ENCODE measurements around the gene COTL1.
A peak's percentile ranks its signal among the peaks of the same experiment; 100 is the strongest.

The COTL1 gene

DNA sequence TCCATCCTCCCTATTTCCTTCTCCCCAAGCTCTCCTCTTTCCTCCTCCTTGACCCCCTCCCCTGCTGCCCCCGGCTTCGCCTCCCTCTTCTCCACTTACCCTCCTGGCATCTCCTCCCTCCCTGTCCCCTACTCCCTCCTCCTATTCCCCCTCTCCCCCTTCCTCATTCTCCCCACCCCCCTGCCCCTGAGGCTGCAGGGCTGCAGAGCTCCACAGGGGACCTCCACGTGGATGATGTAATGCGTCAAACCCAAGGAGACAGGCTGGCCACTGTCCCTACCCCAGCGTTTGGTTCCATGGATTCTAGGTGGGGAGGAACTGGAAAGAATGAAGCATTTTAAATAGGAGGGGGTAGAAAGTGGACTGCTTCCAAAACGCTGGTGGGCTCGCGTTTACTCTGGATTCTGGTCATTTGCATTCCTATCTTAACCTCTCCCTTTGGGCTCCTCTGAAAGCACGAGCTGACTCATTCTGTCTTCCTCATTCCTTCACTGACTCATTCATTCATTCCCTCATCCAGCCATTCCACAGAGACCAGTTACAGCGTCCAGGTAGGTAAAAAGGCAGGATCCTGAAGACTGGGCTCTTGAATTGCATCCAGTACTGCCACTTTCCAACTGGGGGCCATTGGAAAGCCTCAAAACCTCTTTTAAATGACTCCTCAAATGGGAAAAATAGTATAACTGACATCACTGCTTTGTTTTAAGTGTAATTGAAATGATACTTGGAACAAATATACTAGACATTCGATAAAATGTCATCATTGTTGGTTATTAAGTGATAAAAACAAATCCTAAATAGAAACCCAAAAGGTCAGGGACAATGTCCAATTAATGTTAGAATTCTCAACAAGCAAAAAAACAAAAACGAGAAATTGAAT lies 943 bp upstream of the COTL1 start:
- DNase-seq, result peak; percentile 100
- in situ Hi-C loops (cut with HindIII; ENCODE audit: low pct_ligation_motif_present, low pct_unique_long_range_greater_than_20kb, low sequenced_read_pairs), result no loop called here

DNA sequence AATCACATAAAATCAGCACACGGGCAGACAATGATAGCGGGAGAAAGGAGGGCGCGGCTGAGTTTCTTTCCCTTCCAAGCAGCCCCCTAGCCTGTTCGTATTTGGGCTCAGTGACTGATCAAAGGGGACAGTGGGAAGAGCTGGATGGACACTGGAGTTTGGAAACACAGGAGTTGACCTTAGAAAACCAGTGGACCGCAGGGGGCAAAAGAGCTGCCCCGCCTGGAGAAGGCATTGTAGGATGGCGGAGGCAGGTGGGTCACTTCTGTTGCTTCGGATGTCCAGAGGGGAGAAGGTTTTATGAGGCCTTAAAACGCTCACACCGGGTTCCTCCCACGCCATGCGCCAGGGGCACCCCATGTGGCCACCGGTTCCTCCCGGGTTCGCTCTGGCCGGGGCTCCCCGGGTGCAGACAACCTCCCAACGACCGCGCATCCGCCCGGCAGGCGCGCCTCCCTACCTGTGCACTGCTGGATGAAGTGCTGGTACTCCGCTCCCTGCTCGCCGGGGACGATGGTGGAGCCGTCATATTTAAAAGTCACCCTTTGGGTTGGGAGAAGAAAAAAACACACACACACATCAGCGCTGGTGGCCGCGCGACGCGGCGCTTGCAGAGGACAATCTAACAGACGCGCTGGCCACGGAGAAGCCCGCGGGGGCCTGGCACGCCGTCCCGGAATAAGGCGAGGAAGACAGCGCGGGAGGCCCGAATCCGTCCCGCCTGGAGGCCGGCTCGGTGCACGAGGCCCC lies 662 bp downstream of the COTL1 start:
- peak; percentile 33 for DNase-seq
- in situ Hi-C loops (cut with HindIII; ENCODE audit: low pct_ligation_motif_present, low pct_unique_long_range_greater_than_20kb, low sequenced_read_pairs), result no loop called here

DNA sequence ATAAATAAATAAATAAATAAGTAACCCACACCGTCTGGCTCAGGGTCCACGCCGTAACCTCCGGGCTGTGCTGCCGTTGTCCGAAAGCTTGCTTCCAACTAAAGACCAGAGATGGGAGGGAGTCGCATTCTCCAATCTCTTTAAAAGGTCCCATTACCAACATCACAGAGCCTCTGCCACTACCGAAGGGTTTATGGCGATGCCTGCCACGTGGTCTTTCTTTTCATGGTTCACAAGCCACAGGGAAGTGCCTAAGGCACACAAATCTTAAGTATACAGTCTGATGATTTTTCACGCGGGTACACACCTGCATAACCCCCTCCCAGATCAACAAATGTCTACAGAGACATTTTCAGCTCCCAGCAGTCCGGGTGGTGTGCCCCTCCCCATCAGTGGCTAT lies 1.4 kb downstream of the COTL1 start:
- in situ Hi-C loops (cut with HindIII; ENCODE audit: low pct_ligation_motif_present, low pct_unique_long_range_greater_than_20kb, low sequenced_read_pairs), result no loop called here
- peak; percentile 52 for DNase-seq

DNA sequence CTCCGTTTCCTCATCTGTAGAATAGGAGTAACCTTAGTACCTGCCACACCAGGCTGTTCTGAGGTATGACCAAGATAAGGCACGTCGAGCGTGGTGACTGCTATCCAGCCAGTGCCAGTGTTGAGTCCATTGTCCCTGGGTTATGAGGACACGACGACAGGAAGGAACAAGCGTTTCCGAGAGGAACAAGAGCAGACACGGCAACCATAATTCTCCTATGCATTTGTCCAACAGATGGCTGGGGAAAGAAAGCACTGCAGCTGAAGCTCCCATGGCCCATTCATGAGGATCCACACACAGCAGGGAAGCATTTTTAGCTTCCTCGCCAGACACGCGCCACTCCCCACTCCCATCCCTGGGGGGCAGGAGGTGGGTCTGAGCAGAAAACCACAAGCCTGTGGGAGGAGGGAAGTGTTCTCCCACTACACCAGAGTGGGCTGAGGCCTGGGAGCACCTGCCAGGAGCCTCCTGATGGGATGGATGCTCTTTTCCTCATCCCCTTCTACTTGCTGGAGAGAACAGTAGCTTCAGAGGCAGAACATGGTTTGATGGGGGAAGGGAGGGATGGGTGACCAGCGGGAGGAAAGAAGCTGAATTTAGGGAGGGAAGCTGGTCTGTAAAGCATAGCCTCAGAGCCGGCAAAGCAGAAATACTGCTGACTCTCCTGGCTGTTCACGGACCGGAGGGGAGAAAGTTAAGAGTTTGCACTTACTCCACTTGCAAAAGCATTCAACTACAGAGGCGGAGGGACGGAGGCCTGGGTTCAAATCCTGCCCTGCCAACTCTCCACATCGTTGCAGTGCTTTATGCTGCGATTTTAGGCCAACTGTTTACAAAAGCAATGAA lies 2.7 kb downstream of the COTL1 start:
- in situ Hi-C loops (cut with HindIII; ENCODE audit: low pct_ligation_motif_present, low pct_unique_long_range_greater_than_20kb, low sequenced_read_pairs), result no loop called here
- DNase-seq, result no peak

DNA sequence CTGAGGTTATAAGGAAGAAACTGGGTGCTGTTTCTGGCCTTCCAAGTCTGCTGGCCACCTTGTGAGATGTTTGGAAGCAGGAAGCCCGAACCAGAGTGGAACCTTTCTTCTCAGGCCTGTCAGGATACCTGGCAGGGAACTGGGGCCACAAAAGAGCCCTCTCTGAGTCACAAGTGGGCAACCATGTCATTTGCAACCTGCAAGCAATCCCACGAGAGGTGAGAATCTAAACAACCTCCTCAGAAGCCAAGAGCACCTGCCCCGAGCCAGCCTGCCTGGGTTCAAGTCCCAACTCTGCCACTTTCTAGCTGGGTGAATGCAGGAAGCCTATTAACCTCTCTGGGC lies 3.3 kb downstream of the COTL1 start:
- DNase-seq, result no peak
- in situ Hi-C loops (cut with HindIII; ENCODE audit: low pct_ligation_motif_present, low pct_unique_long_range_greater_than_20kb, low sequenced_read_pairs), result no loop called here

DNA sequence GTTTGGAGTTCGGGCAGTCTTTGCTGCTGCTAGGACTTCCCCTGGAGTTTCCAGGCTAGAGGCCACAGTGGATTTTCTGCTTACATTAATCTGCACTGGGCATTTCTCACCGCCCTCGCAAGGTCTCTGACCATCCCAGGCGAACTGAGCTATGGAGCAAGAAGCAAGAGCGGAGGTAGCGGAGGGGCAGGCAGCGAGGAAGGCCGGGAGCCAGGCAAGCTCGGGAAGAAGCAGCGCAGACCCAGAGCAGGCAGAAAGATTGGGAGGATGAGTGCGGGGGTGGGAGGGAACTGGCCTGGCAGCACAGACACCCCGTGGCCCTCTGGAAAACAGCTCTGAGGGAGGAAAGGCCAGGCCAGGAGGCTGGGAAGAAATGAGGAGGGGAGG lies 3.8 kb downstream of the COTL1 start:
- in situ Hi-C loops (cut with HindIII; ENCODE audit: low pct_ligation_motif_present, low pct_unique_long_range_greater_than_20kb, low sequenced_read_pairs), result no loop called here
- DNase-seq, result no peak

DNA sequence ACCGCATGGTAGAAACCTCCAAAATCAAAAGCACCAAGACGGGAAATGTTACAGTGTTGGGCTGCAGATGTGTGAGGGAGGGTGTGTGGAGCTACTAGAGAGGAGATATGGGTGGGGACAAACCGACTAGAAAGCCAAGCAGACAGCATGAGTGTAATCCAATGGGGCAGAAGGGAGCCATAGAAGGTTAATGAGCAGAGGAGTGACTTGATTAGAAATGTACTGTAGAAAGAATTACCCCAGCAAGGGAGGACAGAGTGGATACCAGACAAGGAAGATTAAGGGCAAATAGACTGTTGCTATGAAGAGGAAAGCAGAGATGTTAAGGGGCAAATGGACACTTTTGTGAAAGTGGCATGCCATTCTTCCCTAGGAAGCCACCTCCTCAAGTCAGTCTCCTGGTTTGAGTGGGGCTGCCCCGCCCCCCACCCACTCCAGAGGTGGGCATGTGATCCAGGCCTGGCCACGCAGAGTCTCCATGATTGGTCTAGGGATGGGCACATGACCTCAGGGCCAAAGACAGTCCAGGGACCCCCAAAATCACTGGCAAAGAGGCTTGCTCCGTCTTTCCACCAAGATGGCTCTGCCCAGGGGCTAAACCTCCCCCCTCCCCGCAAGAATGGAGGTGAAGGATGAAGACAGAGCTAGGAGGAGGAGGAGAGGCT lies 4.3 kb downstream of the COTL1 start:
- in situ Hi-C loops (cut with HindIII; ENCODE audit: low pct_ligation_motif_present, low pct_unique_long_range_greater_than_20kb, low sequenced_read_pairs), result no loop called here
- no peak for DNase-seq

DNA sequence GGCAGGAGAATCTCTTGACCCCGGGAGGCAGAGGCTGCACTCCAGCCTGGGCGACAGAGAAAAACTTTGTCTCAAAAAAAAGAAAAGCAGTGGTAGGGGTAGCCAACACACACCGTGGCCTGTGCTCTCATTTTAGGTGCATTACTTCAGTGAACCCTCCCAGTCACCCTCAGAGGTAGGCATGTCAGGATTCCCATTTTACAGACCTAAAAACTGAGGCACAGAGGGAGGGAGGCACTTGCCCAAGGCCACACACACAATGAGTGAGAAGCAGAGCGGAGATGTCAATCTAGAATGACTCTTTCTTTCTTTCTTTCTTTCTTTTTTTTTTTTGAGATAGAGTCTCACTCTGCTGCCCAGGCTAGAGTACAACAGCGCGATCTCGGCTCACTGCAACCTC lies 5.2 kb downstream of the COTL1 start:
- in situ Hi-C loops (cut with HindIII; ENCODE audit: low pct_ligation_motif_present, low pct_unique_long_range_greater_than_20kb, low sequenced_read_pairs), result no loop called here
- DNase-seq, result no peak

DNA sequence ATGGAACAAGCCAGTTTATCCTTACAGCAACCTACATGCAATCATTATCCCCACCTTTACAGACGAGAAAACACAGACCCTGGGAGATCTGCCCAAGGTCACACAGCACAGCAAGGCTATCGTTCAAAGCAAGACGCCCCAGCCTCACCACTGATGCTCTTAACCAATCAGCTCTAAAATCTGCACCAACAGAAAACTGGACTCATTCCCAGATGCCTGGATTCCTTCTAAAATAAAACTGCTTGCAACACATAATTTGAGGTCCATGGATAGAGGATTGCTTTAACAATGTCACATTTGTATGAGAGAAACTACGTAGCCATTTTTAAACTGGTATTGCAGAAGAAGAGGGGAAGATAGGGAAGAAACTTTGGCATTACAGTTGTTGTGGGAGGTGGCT lies 6.8 kb downstream of the COTL1 start:
- in situ Hi-C loops (cut with HindIII; ENCODE audit: low pct_ligation_motif_present, low pct_unique_long_range_greater_than_20kb, low sequenced_read_pairs), result no loop called here
- no peak for DNase-seq

DNA sequence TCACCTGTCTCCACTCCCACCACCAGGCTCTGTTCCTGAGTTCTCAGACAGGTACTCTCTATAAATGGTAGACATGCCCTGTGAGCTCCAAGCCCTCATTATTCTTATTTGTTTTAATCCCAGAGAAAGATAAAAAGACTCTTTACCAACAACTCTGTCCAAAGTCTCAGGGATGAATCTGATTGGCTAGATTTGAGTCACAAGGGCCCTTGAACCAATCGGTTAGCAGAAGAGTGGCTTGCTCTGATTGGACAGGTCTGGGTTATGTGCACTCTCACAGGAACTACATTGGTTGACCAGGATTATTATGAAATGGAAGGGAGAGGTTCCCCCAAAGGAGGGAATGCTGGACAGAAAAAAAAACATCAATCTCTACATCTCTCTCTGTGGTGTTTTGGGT lies 7.5 kb downstream of the COTL1 start:
- DNase-seq, result no peak
- in situ Hi-C loops (cut with HindIII; ENCODE audit: low pct_ligation_motif_present, low pct_unique_long_range_greater_than_20kb, low sequenced_read_pairs), result no loop called here

DNA sequence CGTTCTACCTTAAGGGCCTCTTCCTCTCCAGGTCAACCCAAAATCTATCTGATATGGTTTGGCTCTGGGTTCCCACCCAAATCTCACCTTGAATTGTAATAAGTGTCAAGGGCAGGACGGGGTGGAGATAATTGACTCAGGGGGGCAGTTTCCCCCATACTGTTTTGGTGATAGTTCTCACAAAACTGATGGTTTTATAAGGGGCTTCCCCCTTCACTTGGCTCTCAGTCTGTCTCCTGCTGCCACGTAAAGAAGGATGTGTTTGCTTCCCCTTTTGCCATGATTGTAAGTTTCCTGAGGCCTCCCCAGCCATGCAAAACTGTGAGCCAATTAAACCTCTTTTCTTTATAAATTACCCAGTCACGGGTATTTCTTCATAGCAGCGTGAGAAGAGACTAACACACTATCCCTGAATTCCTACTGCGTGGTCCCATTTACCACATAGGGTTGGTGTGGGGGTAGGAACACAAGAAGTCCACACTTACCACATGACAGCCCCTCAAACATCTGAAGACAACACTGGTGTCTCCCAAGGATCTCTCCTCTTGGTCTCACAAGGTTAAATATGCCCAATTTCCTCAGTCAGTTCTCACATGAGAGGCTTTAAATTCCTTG lies 8.2 kb downstream of the COTL1 start:
- DNase-seq, result no peak
- in situ Hi-C loops (cut with HindIII; ENCODE audit: low pct_ligation_motif_present, low pct_unique_long_range_greater_than_20kb, low sequenced_read_pairs), result no loop called here

DNA sequence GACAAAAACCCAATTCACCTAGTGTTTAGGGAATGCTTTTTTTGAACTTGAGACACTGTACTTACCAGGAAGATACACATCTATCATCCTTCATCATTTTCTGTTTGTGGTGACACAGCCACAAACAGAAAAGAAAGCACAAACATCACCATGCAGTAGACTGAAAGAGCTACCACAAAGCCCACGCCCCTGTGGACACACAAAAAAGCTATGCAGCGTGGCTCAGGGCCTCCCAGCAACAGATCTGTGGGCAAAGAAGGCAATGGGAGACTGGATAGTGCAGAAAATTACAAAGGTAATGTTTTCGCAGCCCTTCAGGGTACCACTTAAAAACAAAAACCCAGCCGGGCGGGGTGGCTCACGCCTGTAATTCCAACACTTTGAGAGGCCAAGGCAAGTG lies 9.6 kb downstream of the COTL1 start:
- in situ Hi-C loops (cut with HindIII; ENCODE audit: low pct_ligation_motif_present, low pct_unique_long_range_greater_than_20kb, low sequenced_read_pairs), result no loop called here

DNA sequence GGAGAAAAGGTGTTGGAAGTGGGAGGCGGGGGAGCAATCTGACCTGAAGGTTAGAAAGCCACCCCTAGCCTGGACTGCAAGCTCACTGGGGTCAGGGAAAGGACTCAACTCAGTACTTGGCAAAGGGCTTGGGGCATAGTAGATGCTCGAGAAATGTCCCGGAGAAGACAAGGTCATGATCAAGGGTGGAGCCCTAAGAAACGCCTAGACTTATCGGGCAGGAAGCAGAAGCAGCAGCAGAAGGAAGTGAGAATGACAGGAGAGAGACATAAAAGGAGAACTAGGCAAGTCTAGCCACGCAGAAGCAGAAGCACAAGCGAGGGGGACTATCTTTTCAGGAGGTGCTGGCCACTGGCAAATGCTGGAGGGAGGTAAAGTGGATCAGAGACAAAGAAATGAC lies 10.2 kb downstream of the COTL1 start:
- in situ Hi-C loops (cut with HindIII; ENCODE audit: low pct_ligation_motif_present, low pct_unique_long_range_greater_than_20kb, low sequenced_read_pairs), result no loop called here
- DNase-seq, result no peak

More for the DNA sequence above, 9.6 kb downstream of the COTL1 start:
- no peak for DNase-seq

DNA sequence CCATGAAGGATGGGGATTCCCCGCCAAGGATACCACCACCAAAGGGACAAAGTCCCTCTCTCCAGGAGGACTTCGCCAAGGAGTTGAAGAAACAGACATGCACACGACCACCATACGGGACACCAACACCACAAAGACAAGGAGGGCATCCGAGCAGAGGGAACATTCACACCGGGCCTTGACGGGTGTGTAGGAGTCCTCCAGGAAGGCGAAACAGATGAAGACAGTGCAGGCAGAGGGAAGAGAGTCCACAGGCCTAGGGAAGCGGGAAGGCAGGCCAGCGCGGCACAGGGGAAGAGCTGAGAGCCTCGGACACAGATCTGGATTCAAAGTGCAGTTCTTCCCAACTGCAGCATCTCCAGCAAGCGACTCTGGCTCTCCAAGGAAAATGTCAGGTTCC lies 10.8 kb downstream of the COTL1 start:
- in situ Hi-C loops (cut with HindIII; ENCODE audit: low pct_ligation_motif_present, low pct_unique_long_range_greater_than_20kb, low sequenced_read_pairs), result no loop called here
- DNase-seq, result no peak

DNA sequence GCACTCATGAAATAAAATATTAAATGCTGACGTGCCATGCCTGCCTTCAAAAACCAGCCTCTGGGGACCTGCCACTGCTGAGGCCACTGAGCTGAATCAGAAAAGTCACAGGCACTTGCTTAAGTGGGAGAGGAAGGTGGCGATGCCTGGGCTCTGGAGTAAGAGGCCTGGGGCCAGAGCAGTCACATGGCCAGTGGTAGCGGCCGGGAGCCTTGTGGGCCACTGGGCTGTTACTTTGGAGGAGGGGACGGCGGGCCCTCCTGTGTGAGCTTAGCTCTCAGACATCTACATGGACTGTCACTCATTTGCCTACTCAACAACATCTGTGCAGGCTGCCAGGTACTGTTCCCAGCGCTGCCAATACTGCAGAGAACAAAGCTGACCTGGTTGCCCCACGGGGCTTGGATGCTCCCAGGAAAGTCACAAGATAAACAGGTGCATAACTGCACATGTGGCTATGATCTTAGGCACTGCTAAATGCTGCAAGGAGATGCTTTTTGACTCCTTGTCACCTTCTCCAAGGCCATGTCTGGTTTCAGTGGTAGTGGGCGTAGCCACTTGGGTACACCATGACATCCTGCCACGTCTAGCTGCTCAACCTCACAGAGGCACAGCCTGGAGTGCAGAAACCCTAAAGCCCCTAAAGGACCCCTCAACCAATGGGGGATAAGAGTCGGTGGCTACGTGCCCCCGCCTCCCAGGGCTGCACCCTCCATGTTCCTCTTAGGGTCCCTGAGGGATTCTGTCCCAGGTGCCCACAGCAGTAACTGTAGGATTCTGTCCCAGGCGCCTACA lies 11.6 kb downstream of the COTL1 start:
- DNase-seq, result no peak
- in situ Hi-C loops (cut with HindIII; ENCODE audit: low pct_ligation_motif_present, low pct_unique_long_range_greater_than_20kb, low sequenced_read_pairs), result no loop called here

DNA sequence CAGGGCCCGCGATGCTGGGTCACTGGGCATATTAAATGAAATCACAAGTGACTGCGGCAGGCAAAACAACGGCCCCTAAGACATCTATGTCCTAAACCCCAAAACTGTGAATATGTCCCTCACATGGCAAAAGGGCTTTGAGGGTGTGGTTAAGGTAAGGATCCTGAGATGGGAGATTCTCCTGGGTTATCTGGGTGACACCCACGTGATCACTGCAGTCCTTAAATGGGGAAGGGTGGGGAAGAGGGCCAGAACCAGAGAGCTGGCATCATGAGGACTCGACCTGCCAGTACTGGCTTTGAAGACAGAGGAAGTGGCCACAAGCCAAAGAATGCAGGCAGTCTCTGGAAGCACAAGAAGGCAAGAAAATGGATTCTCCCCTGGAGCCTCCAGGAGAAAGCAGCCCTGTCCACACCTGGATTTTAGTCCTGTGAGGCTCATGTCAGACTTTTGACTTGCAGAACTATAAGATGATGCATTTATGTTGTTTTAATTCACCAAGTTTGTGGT lies 12.5 kb downstream of the COTL1 start:
- in situ Hi-C loops (cut with HindIII; ENCODE audit: low pct_ligation_motif_present, low pct_unique_long_range_greater_than_20kb, low sequenced_read_pairs), result no loop called here
- DNase-seq, result no peak

DNA sequence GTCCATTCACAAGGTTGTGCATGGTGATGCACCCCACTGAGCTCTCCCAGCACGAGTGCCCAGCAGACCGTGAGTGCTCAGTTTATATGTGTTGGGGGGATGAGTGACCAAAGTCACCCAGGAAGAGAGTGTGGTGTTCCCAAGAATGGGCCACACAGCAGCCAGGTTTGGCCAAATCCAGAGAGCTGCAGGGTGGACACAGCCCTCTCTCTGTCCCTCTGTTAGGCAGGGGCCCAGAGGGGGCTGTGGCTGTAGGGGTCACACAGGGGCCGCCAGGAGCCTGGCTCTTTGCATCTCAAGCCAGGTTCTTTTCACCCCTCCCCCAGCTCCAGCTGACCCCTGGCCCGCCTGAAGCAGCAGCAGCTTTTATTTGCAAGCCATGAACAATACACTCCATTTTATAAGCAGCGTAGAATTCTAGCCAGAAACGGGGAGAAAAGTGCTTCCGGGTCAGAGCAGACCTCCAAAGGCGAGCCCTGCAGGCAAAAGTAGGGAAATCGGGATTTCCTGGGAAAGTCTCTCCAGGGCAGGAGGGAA lies 13.3 kb downstream of the COTL1 start:
- in situ Hi-C loops (cut with HindIII; ENCODE audit: low pct_ligation_motif_present, low pct_unique_long_range_greater_than_20kb, low sequenced_read_pairs), result no loop called here
- DNase-seq, result peak; percentile 56
